CD4-positive, CD25-positive, alpha-beta regulatory T cell (primary cell): ENCODE data around the gene SRRM1. TPM values are rescaled to one million over a fixed set of nuclear protein-coding genes. Genes with fewer than 3 reads are reported as not detected.
A peak's percentile ranks its signal among the peaks of the same experiment; 100 is the strongest.

Source experiments
- ATAC-seq, 2 donors: fragments of 150-1000 bp; cut with Tn5 transposase; one replicate each; pipeline ENCODE4 v1.10.0; 2021; ENCODE audit warnings: low read depth in 2 of 2, moderate number of reproducible peaks in 2 of 2, moderate library complexity in 1 of 2
- DNase-seq, 3 donors: peaks; one replicate each; pipeline versions ENCODE4 v3.0.0 to v3.0.0-alpha.2; 2012 to 2022; ENCODE audit warnings: mixed read lengths in 1 of 3
- H3K27ac ChIP-seq: one replicate; pipeline ENCODE4 v1.7.0; 2013; ENCODE audit warnings: mild to moderate bottlenecking, low read length; ENCODE audit not compliant: insufficient read depth, poor library complexity, severe bottlenecking
- H3K27me3 ChIP-seq: one replicate; pipeline ENCODE4 v1.7.0; 2013; ENCODE audit warnings: low read length; ENCODE audit not compliant: control insufficient read depth, insufficient read depth
- H3K36me3 ChIP-seq: one replicate; pipeline ENCODE4 v1.7.0; 2013; ENCODE audit warnings: mild to moderate bottlenecking, low read length, moderate library complexity; ENCODE audit not compliant: control insufficient read depth, insufficient read depth
- H3K4me1 ChIP-seq: 2 replicates; pipeline ENCODE4 v1.7.0; 2013; ENCODE audit warnings: mild to moderate bottlenecking, low read length; ENCODE audit not compliant: insufficient read depth, control insufficient read depth, poor library complexity, severe bottlenecking
- H3K4me3 ChIP-seq: one replicate; pipeline ENCODE4 v1.7.0; 2013; ENCODE audit warnings: low read depth, mild to moderate bottlenecking, low read length, moderate library complexity
- H3K9me3 ChIP-seq, 2 experiments: 1 replicate in 1 of 2; 2 replicates in 1 of 2; pipeline ENCODE4 v1.7.0; 2013; ENCODE audit warnings: low read length in 2 of 2, mild to moderate bottlenecking in 1 of 2, moderate library complexity in 1 of 2; ENCODE audit not compliant: control insufficient read depth in 2 of 2
- H3K27ac Mint-ChIP-seq, 3 donors: one replicate each; pipeline ENCODE4 v1.8.0; 2020 to 2022; ENCODE audit warnings: mild to moderate bottlenecking in 3 of 3, mixed read lengths in 3 of 3, moderate library complexity in 2 of 3
- H3K27me3 Mint-ChIP-seq: one replicate; pipeline ENCODE4 v1.8.0; 2022; ENCODE audit warnings: mild to moderate bottlenecking, mixed read lengths
- H3K36me3 Mint-ChIP-seq: one replicate; pipeline ENCODE4 v1.8.0; 2020; ENCODE audit warnings: mixed read lengths
- H3K4me1 Mint-ChIP-seq, 4 donors: one replicate each; pipeline ENCODE4 v1.8.0; 2020 to 2022; ENCODE audit warnings: mixed read lengths in 4 of 4, mild to moderate bottlenecking in 1 of 4
- H3K4me3 Mint-ChIP-seq, 4 donors: one replicate each; pipeline ENCODE4 v1.8.0; 2020 to 2022; ENCODE audit warnings: mild to moderate bottlenecking in 4 of 4, mixed read lengths in 4 of 4, moderate library complexity in 3 of 4
- H3K9me3 Mint-ChIP-seq, 7 donors: one replicate each; pipeline ENCODE4 v1.8.0; 2020 to 2022; ENCODE audit warnings: mixed read lengths in 7 of 7, mild to moderate bottlenecking in 3 of 7, moderate library complexity in 2 of 7
- polyA plus RNA-seq, 4 donors: library from polyadenylated mRNA; unstranded; fragments of 300-500 nt; fragmentation: Illumina TruSeq; gene quantifications; one replicate each; pipeline ENCODE4 v1.2.3, GENCODE V29; 2021
- total RNA-seq: library from RNA; stranded (reverse); gene quantifications from one replicate; pipeline ENCODE4 v1.2.3, GENCODE V29; 2022

The SRRM1 gene
- total and polyA plus RNA-seq, 5 donors from 2014 or later: 85.5 to 284 (median 94.4) TPM

DNA sequence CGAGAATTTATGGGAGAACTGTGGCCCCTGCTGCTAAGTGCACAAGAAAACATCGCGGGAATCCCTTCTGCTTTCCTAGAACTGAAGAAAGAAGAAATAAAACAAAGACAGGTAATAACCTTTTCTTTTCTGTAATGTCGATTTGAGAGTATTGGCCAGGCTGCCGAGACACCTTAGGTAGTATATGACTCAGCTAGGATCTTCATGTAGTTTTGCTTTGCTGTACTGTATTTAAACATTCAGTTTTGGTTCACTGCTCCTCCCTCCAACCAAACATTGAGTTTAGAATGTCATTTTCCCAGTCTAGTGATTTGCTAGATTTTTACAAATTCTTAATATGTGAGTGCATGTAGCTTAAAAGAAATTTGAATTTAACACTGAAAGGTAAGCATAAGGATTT is 5.8 kb downstream of the SRRM1 start:
- no peak overlapping the region for H3K27ac ChIP-seq
- ATAC-seq: no peak

DNA sequence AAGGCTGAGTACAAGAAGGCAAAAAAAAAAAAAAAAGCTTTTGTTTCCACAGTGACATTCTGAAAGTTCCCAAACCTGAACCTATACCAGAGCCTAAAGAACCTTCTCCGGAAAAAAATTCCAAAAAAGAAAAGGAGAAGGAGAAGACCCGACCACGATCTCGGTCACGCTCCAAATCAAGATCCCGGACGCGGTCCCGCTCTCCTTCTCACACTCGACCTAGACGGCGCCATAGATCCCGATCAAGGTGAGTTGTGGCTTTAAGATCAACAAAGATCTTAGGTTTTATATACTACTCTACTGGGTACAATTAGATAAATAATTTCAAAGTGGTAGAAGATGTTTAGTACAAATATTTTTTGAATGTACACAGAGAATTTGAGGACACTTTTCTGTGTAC is 9.3 kb downstream of the SRRM1 start:
- no peak for ATAC-seq
- Histone ChIP-seq H3K27me3 (no peaks in the 10 kb centered on the region), H3K9me3 (no peaks in the 10 kb centered on the region), H3K36me3 (peaks cover 100% of the 10 kb centered on the region), H3K4me3 (no peak overlapping the region), H3K27ac (no peak overlapping the region), H3K4me1 (no peaks in the 10 kb centered on the region)
- Mint-ChIP-seq H3K36me3 (peaks cover 75% of the 10 kb centered on the region), H3K27ac (peak overlapping the region in 1 of 3 donors; percentile 43), H3K4me3 (no peak overlapping the region), H3K27me3 (no peaks in the 10 kb centered on the region), H3K4me1 (peaks cover 29 to 47% (median 32%) of the 10 kb centered on the region in 4 donors), H3K9me3 (no peaks in the 10 kb centered on the region)
- no peak for DNase-seq

More for the DNA sequence above, 5.8 kb downstream of the SRRM1 start:
- H3K27me3 ChIP-seq: no peaks in the 10 kb centered on the region
- H3K36me3 Mint-ChIP-seq: peaks cover 59% of the 10 kb centered on the region
- peaks cover 41 to 58% (median 46%) of the 10 kb centered on the region in 4 donors for H3K4me1 Mint-ChIP-seq
- H3K9me3 Mint-ChIP-seq: no peaks in the 10 kb centered on the region
- DNase-seq: no peak
- peaks cover 18% of the 10 kb centered on the region for H3K4me1 ChIP-seq
- H3K4me3 ChIP-seq: no peak overlapping the region
- peaks cover 81% of the 10 kb centered on the region for H3K36me3 ChIP-seq
- H3K27me3 Mint-ChIP-seq: no peaks in the 10 kb centered on the region
- H3K4me3 Mint-ChIP-seq: peak overlapping the region in 2 of 4 donors; percentile 9 to 35
- peak overlapping the region in 1 of 3 donors; percentile 55 for H3K27ac Mint-ChIP-seq
- no peaks in the 10 kb centered on the region for H3K9me3 ChIP-seq

DNA sequence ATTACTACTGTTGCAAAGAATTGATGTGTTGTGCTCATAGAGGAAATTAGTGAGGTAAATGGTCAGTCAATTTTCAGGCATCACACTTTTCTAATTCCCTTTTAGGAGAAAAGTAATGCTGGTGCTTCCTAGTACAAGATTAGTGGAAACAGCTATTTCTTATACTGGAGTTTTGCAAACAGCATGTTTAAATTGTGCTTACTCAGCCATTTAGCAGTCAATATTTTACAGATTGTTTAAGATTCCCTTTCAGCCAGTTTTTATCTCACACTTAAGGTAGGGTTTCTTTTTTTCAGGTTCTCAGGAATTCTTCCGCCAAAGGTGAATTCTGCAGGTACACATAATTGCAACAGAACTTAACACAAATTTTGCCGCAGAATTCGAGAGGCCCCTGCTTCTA is 10.9 kb downstream of the SRRM1 start:
- ATAC-seq: no peak
- Mint-ChIP-seq H3K27me3 (no peaks in the 10 kb centered on the region), H3K36me3 (peaks cover 71% of the 10 kb centered on the region), H3K4me3 (no peak overlapping the region), H3K4me1 (peaks cover 29 to 41% (median 33%) of the 10 kb centered on the region in 4 donors), H3K27ac (peak overlapping the region in 1 of 3 donors; percentile 12), H3K9me3 (no peaks in the 10 kb centered on the region)
- Histone ChIP-seq H3K36me3 (peaks cover 98% of the 10 kb centered on the region), H3K27ac (no peak overlapping the region), H3K9me3 (no peaks in the 10 kb centered on the region), H3K4me3 (no peak overlapping the region), H3K27me3 (no peaks in the 10 kb centered on the region), H3K4me1 (no peaks in the 10 kb centered on the region)
- no peak for DNase-seq

DNA sequence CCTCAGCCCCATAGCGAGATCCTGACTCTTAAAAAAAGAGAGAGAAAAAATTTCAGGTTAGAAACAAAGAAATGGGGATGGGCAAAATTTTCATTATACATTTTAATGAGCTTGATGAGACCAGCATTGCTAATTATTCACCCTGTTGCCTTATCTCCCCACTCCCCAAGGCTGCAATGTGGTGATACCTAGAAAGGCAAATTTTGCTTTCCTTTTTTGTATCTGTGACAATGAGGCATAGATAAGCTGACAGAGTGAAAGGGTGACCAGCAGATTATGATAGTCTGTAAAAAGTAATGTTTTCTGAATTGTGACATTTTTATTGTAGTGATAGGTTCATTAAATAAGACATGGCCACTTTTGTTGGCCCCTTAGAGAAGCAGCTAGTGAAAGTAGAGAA is 12.9 kb downstream of the SRRM1 start:
- peaks cover 31 to 39% (median 33%) of the 10 kb centered on the region in 4 donors for H3K4me1 Mint-ChIP-seq
- H3K27ac ChIP-seq: no peak overlapping the region
- H3K4me1 ChIP-seq: no peaks in the 10 kb centered on the region
- no peaks in the 10 kb centered on the region for H3K9me3 Mint-ChIP-seq
- no peaks in the 10 kb centered on the region for H3K27me3 Mint-ChIP-seq
- peak overlapping the region in 1 of 3 donors; percentile 81 for H3K27ac Mint-ChIP-seq
- H3K9me3 ChIP-seq: no peaks in the 10 kb centered on the region
- ATAC-seq (no peak), DNase-seq (no peak)
- peaks cover 98% of the 10 kb centered on the region for H3K36me3 ChIP-seq
- no peak overlapping the region for H3K4me3 ChIP-seq
- no peaks in the 10 kb centered on the region for H3K27me3 ChIP-seq
- no peak overlapping the region for H3K4me3 Mint-ChIP-seq
- H3K36me3 Mint-ChIP-seq: peaks cover 62% of the 10 kb centered on the region

DNA sequence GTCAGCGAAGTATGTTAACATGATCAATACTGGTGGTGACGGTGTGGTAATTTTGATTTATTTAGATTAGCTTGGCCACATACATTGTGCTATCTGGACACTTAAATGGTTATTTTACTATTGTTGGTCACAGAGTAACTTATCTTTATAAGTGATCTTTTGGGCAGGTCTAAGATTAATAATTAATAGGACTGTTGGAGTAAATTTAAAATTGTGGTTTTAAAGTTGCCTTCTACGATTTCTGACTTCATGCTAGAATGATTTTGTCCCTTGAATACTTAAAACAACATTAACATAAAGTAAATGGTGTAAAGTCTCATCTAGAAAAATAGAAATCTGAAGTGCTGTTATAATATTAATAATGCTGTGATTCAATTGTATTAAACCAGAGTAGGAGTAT is 14.7 kb downstream of the SRRM1 start:
- H3K27ac Mint-ChIP-seq: peak overlapping the region in 1 of 3 donors; percentile 3
- DNase-seq (no peak), ATAC-seq (no peak)
- H3K36me3 ChIP-seq: peaks cover 98% of the 10 kb centered on the region
- no peaks in the 10 kb centered on the region for H3K27me3 Mint-ChIP-seq
- no peaks in the 10 kb centered on the region for H3K9me3 ChIP-seq
- H3K27me3 ChIP-seq: no peaks in the 10 kb centered on the region
- H3K4me3 ChIP-seq: no peak overlapping the region
- no peak overlapping the region for H3K27ac ChIP-seq
- H3K36me3 Mint-ChIP-seq: peaks cover 54% of the 10 kb centered on the region
- H3K4me1 ChIP-seq: no peaks in the 10 kb centered on the region
- no peak overlapping the region for H3K4me3 Mint-ChIP-seq
- no peaks in the 10 kb centered on the region for H3K9me3 Mint-ChIP-seq
- peaks cover 28 to 38% (median 32%) of the 10 kb centered on the region in 4 donors for H3K4me1 Mint-ChIP-seq

DNA sequence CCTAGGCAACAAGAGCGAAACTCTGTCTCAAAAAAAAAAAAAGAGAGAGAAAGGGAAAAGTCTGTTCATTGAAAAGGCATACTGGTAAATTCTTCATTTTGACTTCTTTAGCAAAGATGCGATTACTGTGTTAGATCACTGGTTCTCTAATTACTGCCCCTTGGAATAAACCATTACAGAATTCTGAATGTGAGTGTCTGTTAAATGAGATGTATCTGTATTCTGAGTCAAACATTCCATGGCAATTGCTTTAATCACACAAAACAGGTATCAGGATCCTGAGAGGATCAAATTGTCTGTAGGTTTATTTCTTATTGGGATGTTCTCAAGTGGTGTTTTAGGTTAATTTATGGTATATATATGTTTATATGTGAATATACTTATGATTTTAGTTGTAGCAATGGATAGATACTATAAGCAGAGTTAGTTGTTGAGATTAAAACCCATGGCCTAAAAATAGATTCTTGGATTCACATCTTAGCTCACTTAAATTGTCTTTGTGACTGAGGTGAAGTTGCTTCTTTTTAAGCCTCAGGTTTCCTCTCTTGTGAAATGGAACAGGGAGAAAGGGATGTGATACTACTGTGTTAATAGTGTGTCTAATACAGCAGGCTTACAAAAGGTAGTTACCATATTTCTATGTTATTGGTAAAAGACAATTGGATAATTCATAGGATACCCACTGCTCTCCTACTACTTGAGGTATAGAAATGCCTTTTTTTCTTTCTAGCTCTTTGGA is 16.2 kb downstream of the SRRM1 start:
- H3K27me3 ChIP-seq: no peaks in the 10 kb centered on the region
- Mint-ChIP-seq H3K27ac (peak overlapping the region in 2 of 3 donors; percentile 1 to 22), H3K9me3 (no peaks in the 10 kb centered on the region), H3K27me3 (no peaks in the 10 kb centered on the region), H3K36me3 (peaks cover 48% of the 10 kb centered on the region), H3K4me3 (no peak overlapping the region), H3K4me1 (peaks cover 28 to 38% (median 32%) of the 10 kb centered on the region in 4 donors)
- H3K36me3 ChIP-seq: peaks cover 97% of the 10 kb centered on the region
- no peak for DNase-seq
- no peaks in the 10 kb centered on the region for H3K9me3 ChIP-seq
- no peak overlapping the region for H3K4me3 ChIP-seq
- H3K4me1 ChIP-seq: no peaks in the 10 kb centered on the region
- ATAC-seq: no peak
- H3K27ac ChIP-seq: no peak overlapping the region

DNA sequence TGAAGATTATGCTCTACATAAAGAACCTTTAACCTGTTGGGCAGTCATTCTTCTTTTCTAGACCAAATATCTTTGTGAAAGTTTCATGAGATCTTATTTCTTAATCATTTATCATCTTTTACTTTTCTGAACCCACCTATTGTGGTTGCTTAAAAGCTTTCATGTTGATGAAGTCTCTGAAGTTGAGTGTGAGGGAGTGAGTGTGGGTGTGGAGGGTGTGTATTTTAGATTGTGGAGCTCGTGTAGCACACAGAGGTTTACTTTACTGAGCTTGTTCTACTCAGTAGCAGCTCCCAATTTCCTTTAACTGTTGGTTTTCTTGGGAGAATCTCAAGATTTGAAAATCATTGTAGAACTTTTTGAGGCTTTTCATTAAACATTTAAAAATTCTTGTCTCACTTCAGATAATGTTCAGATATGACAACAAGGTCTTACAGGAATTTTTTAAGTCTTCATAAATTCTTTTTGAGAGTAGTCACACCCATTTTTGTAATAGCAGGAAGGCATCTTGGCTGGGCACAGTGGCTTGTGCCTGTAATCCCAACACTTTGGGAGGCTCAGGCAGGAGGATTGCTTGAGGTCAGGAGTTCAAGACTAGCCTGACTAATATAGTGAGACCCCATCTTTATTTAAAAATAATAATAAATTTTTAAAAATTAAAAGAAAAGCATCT is 17.0 kb downstream of the SRRM1 start:
- Mint-ChIP-seq H3K27ac (peak overlapping the region in 2 of 3 donors; percentile 1 to 22), H3K9me3 (no peaks in the 10 kb centered on the region), H3K4me3 (no peak overlapping the region), H3K36me3 (peaks cover 40% of the 10 kb centered on the region), H3K27me3 (no peaks in the 10 kb centered on the region), H3K4me1 (peaks cover 25 to 35% (median 31%) of the 10 kb centered on the region in 4 donors)
- DNase-seq (no peak), ATAC-seq (no peak)
- H3K27me3 ChIP-seq: no peaks in the 10 kb centered on the region
- no peaks in the 10 kb centered on the region for H3K9me3 ChIP-seq
- no peak overlapping the region for H3K4me3 ChIP-seq
- peaks cover 97% of the 10 kb centered on the region for H3K36me3 ChIP-seq
- no peak overlapping the region for H3K27ac ChIP-seq
- H3K4me1 ChIP-seq: no peaks in the 10 kb centered on the region
